HS-5 (cell line): Measurements from ENCODE around the gene DNM3.
"Not testable (repeated sequence)": the region's sequence is repeated elsewhere in the genome, so short reads cannot be mapped to it uniquely, and the experiment has no call there.

ENCODE experiments used
- DNase-seq: peaks from one replicate; pipeline ENCODE4 v3.0.0-alpha.2; 2012; ENCODE audit warnings: low read depth

DNM3 gene

GRCh38 chr1:172371646-172372045, 530.3 kb downstream of the DNM3 start:
- not testable (repeated sequence) for DNase-seq

- DNase-seq, result no peak
These were observed 532.6 kb downstream of the DNM3 start for GRCh38 chr1:172373864-172374263.

GRCh38 chr1:172375211-172375631, 533.9 kb downstream of the DNM3 start:
- no peak for DNase-seq

GRCh38 chr1:172376431-172376830, 535.1 kb downstream of the DNM3 start:
- no peak for DNase-seq

GRCh38 chr1:172377565-172377964, 536.3 kb downstream of the DNM3 start:
- no peak for DNase-seq

GRCh38 chr1:172378109-172378760, 536.9 kb downstream of the DNM3 start:
- DNase-seq, result no peak

- no peak for DNase-seq
These were observed 539.3 kb downstream of the DNM3 start for GRCh38 chr1:172380441-172381244.

GRCh38 chr1:172381946-172382345, 540.6 kb downstream of the DNM3 start:
- no peak for DNase-seq

- no peak for DNase-seq
These were observed 541.1 kb downstream of the DNM3 start for GRCh38 chr1:172382406-172382805.

GRCh38 chr1:172382990-172383389, 541.7 kb downstream of the DNM3 start:
- DNase-seq, result no peak

- no peak for DNase-seq
These were observed 542.2 kb downstream of the DNM3 start for GRCh38 chr1:172383536-172383935.

- no peak for DNase-seq
These were observed 543.4 kb downstream of the DNM3 start for GRCh38 chr1:172384656-172385055.

- no peak for DNase-seq
These were observed 544.7 kb downstream of the DNM3 start for GRCh38 chr1:172386046-172386445.

GRCh38 chr1:172388490-172388889, 547.2 kb downstream of the DNM3 start:
- no peak for DNase-seq

- DNase-seq, result no peak
These were observed 549.0 kb downstream of the DNM3 start for GRCh38 chr1:172390301-172390682.

- DNase-seq, result no peak
These were observed 549.6 kb downstream of the DNM3 start for GRCh38 chr1:172390683-172391551.

GRCh38 chr1:172391976-172392375, 550.7 kb downstream of the DNM3 start:
- no peak for DNase-seq

GRCh38 chr1:172393354-172393753, 552.1 kb downstream of the DNM3 start:
- no peak for DNase-seq

GRCh38 chr1:172394141-172394751, 552.9 kb downstream of the DNM3 start:
- DNase-seq, result no peak

GRCh38 chr1:172394811-172395210, 553.5 kb downstream of the DNM3 start:
- DNase-seq, result no peak

- no peak for DNase-seq
These were observed 554.3 kb downstream of the DNM3 start for GRCh38 chr1:172395576-172395975.

GRCh38 chr1:172397221-172397620, 555.9 kb downstream of the DNM3 start:
- DNase-seq, result no peak
